K562 (cell line): ENCODE results near the gene DOK1. TPM values are rescaled to one million over a fixed set of nuclear protein-coding genes. Genes with fewer than 3 reads are reported as not detected.
A peak's percentile ranks its signal among the peaks of the same experiment; 100 is the strongest.

Source experiments
- ATAC-seq: fragments of 200-7000 bp; cut with Tn5 transposase; 3 replicates; pipeline ENCODE4 v1.9.1; 2020; ENCODE audit warnings: moderate library complexity
- BruUV-seq: library from RNA; stranded (reverse); fragments of 400-500 nt; replicated peaks from 2 replicates; lab custom pipeline; 2021; lab: Mats Ljungman, UMichigan
- CTCF ChIA-PET: fragments of 300-600 bp; formaldehyde crosslinking; extraction: SDS; loops from one replicate; lab custom pipeline; 2021; ENCODE audit warnings: low intra/inter-chr PET ratio; lab: Yijun Ruan, JAX
- POLR2A ChIA-PET: fragments of 300-600, 350-650 bp; sonication (Branson Sonifier 250); formaldehyde crosslinking; extraction: SDS; loops from one replicate; lab custom pipeline; 2021; ENCODE audit warnings: antibody characterized with exemption, inconsistent platforms; lab: Yijun Ruan, JAX
- DNase-seq, 4 experiments: peaks; one replicate each; pipeline versions ENCODE4 v3.0.0 to v3.0.0-alpha.2; 2011 to 2018; ENCODE audit warnings: low spot score in 3 of 4, mixed read lengths in 3 of 4; ENCODE audit errors: extremely low read depth in 1 of 4
- FAIRE-seq: peaks from 2 replicates; lab custom pipeline; 2011; peaks lifted over from hg19 to GRCh38; lab: Jason Lieb, UNC
- H2AFZ ChIP-seq: 2 replicates; pipeline ENCODE4 v1.6.0; 2011; ENCODE audit warnings: low read depth, low read length, control low read depth, inconsistent platforms
- H3K27ac ChIP-seq: fragments of 200-600 bp; 3 replicates; pipeline ENCODE4 v1.8.0; 2011; ENCODE audit warnings: low read depth, mild to moderate bottlenecking, control low read depth, inconsistent platforms, low read length, moderate library complexity, mixed read lengths; ENCODE audit errors: extremely low read depth
- H3K27me3 ChIP-seq, 2 experiments: fragments of 300-600 bp in 1 of 2; 2 replicates in 1 of 2; 3 replicates in 1 of 2; pipeline versions ENCODE4 v1.6.0 to v1.8.0; 2011; ENCODE audit warnings: inconsistent platforms in 2 of 2, low read length in 2 of 2, mild to moderate bottlenecking in 1 of 2, mixed read lengths in 1 of 2, moderate library complexity in 1 of 2; ENCODE audit not compliant: control insufficient read depth in 2 of 2, insufficient read depth in 2 of 2
- H3K36me3 ChIP-seq: fragments of 300-600 bp; 3 replicates; pipeline ENCODE4 v1.8.0; 2011; ENCODE audit warnings: mild to moderate bottlenecking, low read length, inconsistent platforms; ENCODE audit not compliant: control insufficient read depth, insufficient read depth
- H3K4me1 ChIP-seq, 2 experiments: fragments of 200-600 bp in 1 of 2; replicated peaks in 1 of 2; 2 replicates in 1 of 2; 3 replicates in 1 of 2; pipeline versions ENCODE4 v1.5.1 to v1.8.0; 2011; ENCODE audit warnings: inconsistent platforms in 2 of 2, low read length in 2 of 2, mild to moderate bottlenecking in 1 of 2, mixed read lengths in 1 of 2, moderate library complexity in 1 of 2; ENCODE audit not compliant: control insufficient read depth in 2 of 2, insufficient read depth in 2 of 2
- H3K4me2 ChIP-seq: 2 replicates; pipeline ENCODE4 v1.6.1; 2011; ENCODE audit warnings: low read length, control low read depth, inconsistent platforms, mixed read lengths; ENCODE audit not compliant: insufficient read depth
- H3K4me3 ChIP-seq: fragments of 200-600 bp; sonication (generic), shearing (Covaris generic); 2 replicates; pipeline ENCODE4 v1.5.1; 2016; ENCODE audit warnings: control low read depth, inconsistent platforms
- H3K79me2 ChIP-seq: fragments of 200-600 bp; 3 replicates; pipeline ENCODE4 v1.8.0; 2011; ENCODE audit warnings: low read length, inconsistent platforms; ENCODE audit not compliant: control insufficient read depth, insufficient read depth
- H3K9ac ChIP-seq, 2 experiments: 2 replicates each; pipeline versions ENCODE4 v1.6.0 to v1.6.1; 2011; ENCODE audit warnings: low read depth in 2 of 2, low read length in 2 of 2, control low read depth in 1 of 2, inconsistent platforms in 1 of 2, mild to moderate bottlenecking in 1 of 2, mixed read lengths in 1 of 2; ENCODE audit not compliant: insufficient read depth in 1 of 2
- H3K9me1 ChIP-seq: one replicate; pipeline ENCODE4 v1.6.0; 2011; ENCODE audit warnings: inconsistent platforms, mild to moderate bottlenecking, low read length, moderate library complexity; ENCODE audit not compliant: control insufficient read depth, insufficient read depth
- H3K9me3 ChIP-seq: replicated peaks from 2 replicates; pipeline ENCODE4 v1.5.1; 2011; ENCODE audit warnings: low read depth, low read length, inconsistent platforms; ENCODE audit not compliant: control insufficient read depth, insufficient read depth
- H4K20me1 ChIP-seq: replicated peaks from 2 replicates; pipeline ENCODE4 v1.6.1; 2011; ENCODE audit warnings: low read length, inconsistent platforms, mixed read lengths; ENCODE audit not compliant: control insufficient read depth, insufficient read depth
- ATF6 ChIP-seq: sonication (generic); formaldehyde crosslinking; IDR thresholded peaks from 2 replicates; pipeline ENCODE4 v1.4.0; 2020; ENCODE audit warnings: mild to moderate bottlenecking, missing genetic modification reagents
- KLF6 ChIP-seq: fragments of 250-450 bp; sonication (Bioruptor Pico); IDR thresholded peaks from 2 replicates; pipeline ENCODE4 v1.4.0; 2020; ENCODE audit warnings: mild to moderate bottlenecking, moderate library complexity, borderline replicate concordance
- WGBS: fragments of 100-300 bp; shearing (Covaris generic); methylation state at CpG from one replicate; pipeline ENCODE4 v1.1.6; 2016; ENCODE audit warnings: low coverage, mixed read lengths; ENCODE audit not compliant: insufficient coverage; ENCODE audit errors: missing lambda C conversion rate; 5-methylcytosine and 5-hydroxymethylcytosine counted together
- in situ Hi-C: fragments of 300-500 bp; cut with MboI; formaldehyde crosslinking; loops from 4 replicates; pipeline ENCODE4 v1.15.0; 2018; ENCODE audit warnings: inconsistent platforms, mixed read lengths
- intact Hi-C: fragments of 100-400 bp; cut with micrococcal nuclease; formaldehyde crosslinking; loops from 2 replicates; pipeline ENCODE4 v1.14.2; 2022
- polyA plus RNA-seq, 8 experiments: library from polyadenylated mRNA; depleted of rRNA in 4 of 8; stranded (reverse) in 5 of 8; unstranded in 3 of 8; fragments of >200 nt; fragmentation: Nextera tagmentation in 2 of 8; fragmentation: Illumina TruSeq in 1 of 8; extraction: Ambion mirVana in 2 of 8; extraction: Trizol in 1 of 8; gene quantifications; 2 replicates each; pipeline versions ENCODE4 v1.2.1 to v1.2.3, GENCODE V29; 2011 to 2014; ENCODE audit warnings: inconsistent platforms in 1 of 8, missing spikeins in 1 of 8
- total RNA-seq, 7 experiments: library from RNA; depleted of rRNA in 6 of 7; stranded (reverse); fragments of >200 nt in 6 of 7; fragmentation: Illumina TruSeq in 2 of 7; extraction: Trizol in 2 of 7; gene quantifications; 2 replicates each; pipeline versions ENCODE4 v1.2.1 to v1.2.3, GENCODE V29; 2011 to 2021; ENCODE audit warnings: low replicate concordance in 1 of 7

DOK1 gene
- total and polyA plus RNA-seq, 9 of the 15 experiments (the other 6 are each of a cell fraction or from before 2014, with no cell fraction given): 0.59 to 36.4 (median 16.1) TPM

DNA sequence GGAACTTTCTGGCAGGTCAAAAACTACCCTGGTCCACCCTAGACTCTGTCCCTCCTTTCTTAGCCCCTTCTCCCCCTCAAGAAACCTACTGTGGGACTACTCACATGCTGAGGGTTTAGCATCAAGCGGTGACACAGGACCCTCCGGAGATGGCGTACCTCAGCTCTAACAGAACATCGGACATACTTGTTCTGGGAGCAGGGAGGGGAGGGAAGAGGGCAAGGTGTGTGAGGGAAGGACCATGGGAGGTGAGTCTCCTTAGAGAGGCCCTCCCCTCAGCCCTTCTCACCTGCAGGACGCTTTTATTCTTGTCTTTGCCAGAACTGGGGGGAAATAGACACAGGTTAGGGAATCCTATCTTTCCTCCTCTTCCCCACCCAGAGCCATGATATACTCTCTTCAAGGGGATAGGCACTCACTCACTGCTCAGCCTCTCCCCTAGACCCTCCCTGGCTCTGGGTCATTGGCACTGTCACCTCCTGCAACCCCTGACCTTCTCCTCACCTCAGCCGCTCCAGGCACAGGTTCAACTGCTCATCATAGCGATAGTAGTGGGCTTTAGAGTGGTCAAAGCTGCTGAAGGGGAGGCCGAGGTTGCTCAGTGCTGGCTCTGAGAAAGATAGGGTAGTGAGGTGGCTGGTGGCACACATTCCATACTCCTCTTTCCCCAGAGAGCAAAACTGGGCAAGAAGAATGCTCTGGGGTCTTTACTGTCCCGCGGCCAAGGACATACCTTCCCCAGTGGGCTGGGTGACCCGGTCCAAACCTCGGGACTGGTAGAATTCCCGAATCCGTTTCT lies 48.9 kb upstream of the DOK1 start:
- DNase-seq (no peak), FAIRE-seq (no peak)
- intact Hi-C loops: no loop called here
- no TSS peak for BruUV-seq
- 50% methylated on average over 13 of the region's 14 CpGs for WGBS
- peaks cover 46% of the 10 kb centered on the region for H3K79me2 ChIP-seq
- POLR2A ChIA-PET: interaction anchor here (0.5 to 1.9 kb wide), 6 partner anchors 13 to 324 kb away, joined by 3 to 5 read pairs (median 4); partner anchors contain the start of genes CCDC142 and TTC31
- peaks cover 46 to 66% of the 10 kb centered on the region in 2 experiments; a peak in 4 of 5 replicates for H3K4me1 ChIP-seq
- H3K27me3 ChIP-seq: no peaks in the 10 kb centered on the region
- peak overlapping the region; percentile 76 for H3K4me2 ChIP-seq
- peak overlapping the region; percentile 15 for H3K27ac ChIP-seq
- no peaks in the 10 kb centered on the region for H4K20me1 ChIP-seq
- no peak for TF ChIP-seq KLF6
- 0 out of 2 replicates have a peak, but pooled peaks have one; percentile 37 for TF ChIP-seq ATF6 (CRISPR knock-in tag)
- TF ChIP-seq, all 486 proteins: peak for 1
- Histone ChIP-seq H3K9ac (peak overlapping the region; percentile 11 to 89), H3K36me3 (peaks cover 13% of the 10 kb centered on the region; the same call in 2 of the 3 replicates), H3K9me3 (no peaks in the 10 kb centered on the region), H3K4me3 (peak overlapping the region; percentile 20), H3K9me1 (no peaks in the 10 kb centered on the region), H2AFZ (no peak overlapping the region)
- CTCF ChIA-PET: interaction anchor here (0.6 kb wide), 1 partner anchor 109 kb away, joined by 3 read pairs; no protein-coding TSS in a partner anchor
- ATAC-seq: no peak
- in situ Hi-C loops: no loop called here
